BJ (cell line): ENCODE data around the gene CDCA4. TPM values are rescaled to one million over a fixed set of nuclear protein-coding genes. Genes with fewer than 3 reads are reported as not detected.
"Not testable (repeated sequence)": the region's sequence is repeated elsewhere in the genome, so short reads cannot be mapped to it uniquely, and the experiment has no call there.

Experiments used
- CTCF ChIA-PET: fragments of 350-600 bp; formaldehyde crosslinking; extraction: SDS; loops from one replicate; lab custom pipeline; 2021; ENCODE audit warnings: antibody characterized with exemption, inconsistent platforms; lab: Yijun Ruan, JAX
- POLR2A ChIA-PET: fragments of 300-600 bp; sonication (Branson Sonifier 250); formaldehyde crosslinking; extraction: SDS; loops from one replicate; lab custom pipeline; 2021; ENCODE audit warnings: antibody characterized with exemption; lab: Charles Lee
- DNase-seq: peaks from one replicate; pipeline ENCODE4 v3.0.0-alpha.2; 2011; ENCODE audit warnings: low read depth
- H3K27me3 ChIP-seq: 2 replicates; pipeline ENCODE4 v1.6.0; 2011; ENCODE audit warnings: low read length; ENCODE audit not compliant: control insufficient read depth, insufficient read depth
- H3K36me3 ChIP-seq: 2 replicates; pipeline ENCODE4 v1.5.1; 2011; ENCODE audit warnings: low read length; ENCODE audit not compliant: control insufficient read depth, insufficient read depth
- H3K4me3 ChIP-seq: 2 replicates; pipeline ENCODE4 v1.5.1; 2011; ENCODE audit warnings: low read depth, mild to moderate bottlenecking, control low read depth, low read length
- CTCF ChIP-seq: IDR thresholded peaks from 2 replicates; pipeline ENCODE4 v1.5.1; 2011; ENCODE audit warnings: low read depth, mild to moderate bottlenecking, control low read depth, inconsistent platforms, low read length, moderate library complexity; ENCODE audit not compliant: insufficient read depth
- polyA plus RNA-seq: library from polyadenylated mRNA; depleted of rRNA; stranded (reverse); fragments of >200 nt; gene quantifications from 2 replicates; pipeline ENCODE4 v1.2.3, GENCODE V29; 2011

Gene CDCA4
- polyA plus RNA-seq, 1 experiment = 16.6 TPM

GRCh38 chr14:105041841-105042765 lies 21.2 kb upstream of the CDCA4 start:
- DNase-seq = no peak
- Histone ChIP-seq H3K27me3 (peaks cover 2% of the 10 kb centered on the region; the same call in 1 of the 2 replicates), H3K36me3 (no peaks in the 10 kb centered on the region), H3K4me3 (no peak overlapping the region)
- POLR2A ChIA-PET = no interaction called here
- TF ChIP-seq CTCF = no peak
- CTCF ChIA-PET = interaction anchor here (1.5 to 9.1 kb wide), 3 partner anchors 23 to 67 kb away, joined by 3 to 159 read pairs (median 5); no protein-coding TSS in a partner anchor

DNA sequence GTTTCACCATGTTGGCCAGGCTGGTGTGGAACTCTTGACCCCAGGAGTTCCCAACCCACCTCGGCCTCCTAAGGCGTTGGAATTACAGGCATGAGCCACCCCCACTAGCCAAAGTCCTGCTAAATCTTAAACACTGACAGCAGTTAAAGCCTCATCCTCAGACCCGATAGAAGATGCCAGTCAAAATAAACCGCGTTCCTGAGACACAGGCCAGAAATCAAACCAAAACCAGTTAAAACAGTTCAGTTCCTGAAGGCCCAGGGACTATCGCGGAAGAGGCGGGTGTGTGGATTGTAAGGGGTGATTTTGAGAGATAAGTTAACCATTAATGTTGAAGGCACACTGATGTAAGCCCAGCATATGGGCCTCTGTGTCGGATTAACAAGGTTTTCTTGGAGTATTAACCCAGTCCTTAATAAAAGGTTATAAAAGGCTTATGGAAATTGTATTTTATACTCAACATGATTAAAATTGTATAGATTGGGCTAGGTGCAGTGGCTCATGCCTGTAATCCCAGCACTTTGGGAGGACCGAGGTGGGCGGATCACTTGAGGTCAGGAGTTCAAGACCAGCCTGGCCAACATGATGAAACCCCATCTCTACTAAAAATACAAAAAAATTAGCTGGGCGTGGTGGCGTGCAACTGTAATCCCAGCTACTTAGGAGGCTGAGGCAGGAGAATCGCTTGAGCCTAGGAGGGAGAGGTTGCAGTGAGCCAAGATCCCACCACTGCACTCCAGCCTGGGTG lies 18.7 kb upstream of the CDCA4 start:
- DNase-seq = no peak
- POLR2A ChIA-PET = no interaction called here
- H3K4me3 ChIP-seq = no peak overlapping the region
- CTCF ChIA-PET = no interaction called here
- H3K36me3 ChIP-seq = no peaks in the 10 kb centered on the region
- H3K27me3 ChIP-seq = no peaks in the 10 kb centered on the region
- no peak for TF ChIP-seq CTCF

DNA sequence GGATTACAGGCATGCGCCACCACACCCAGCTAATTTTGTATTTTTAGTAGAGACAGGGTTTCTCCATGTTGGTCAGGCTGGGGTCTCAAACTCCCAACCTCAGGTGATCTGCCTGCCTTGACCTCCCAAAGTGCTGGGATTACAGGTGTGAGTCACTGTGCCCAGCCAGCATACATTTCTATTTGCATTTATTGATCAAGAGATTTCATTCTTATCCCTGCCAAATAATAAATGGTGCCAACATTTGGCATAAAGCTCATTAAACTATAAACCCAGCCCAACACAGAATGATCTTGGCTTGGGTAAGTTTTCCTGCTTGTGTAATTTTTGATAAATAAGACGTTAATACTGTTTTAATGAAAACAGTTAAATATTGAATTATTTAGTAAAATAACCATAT lies 14.7 kb upstream of the CDCA4 start:
- H3K27me3 ChIP-seq, DNase-seq, POLR2A ChIA-PET, H3K36me3 ChIP-seq, H3K4me3 ChIP-seq: not testable (repeated sequence)
- CTCF ChIA-PET = interaction anchor here (0.5 to 1.6 kb wide), 6 partner anchors 8 to 215 kb away, joined by 3 to 10 read pairs (median 5); no protein-coding TSS in a partner anchor

- Histone ChIP-seq H3K27me3 (no peaks in the 10 kb centered on the region), H3K36me3 (no peaks in the 10 kb centered on the region), H3K4me3 (no peak overlapping the region)
- TF ChIP-seq CTCF = no peak
- DNase-seq = no peak
- CTCF ChIA-PET = interaction anchor here (0.9 to 1.6 kb wide), 3 partner anchors 10 to 58 kb away, joined by 3 to 9 read pairs (median 5); no protein-coding TSS in a partner anchor
- POLR2A ChIA-PET = no interaction called here
Measured at GRCh38 chr14:105034315-105035039, 13.6 kb upstream of the CDCA4 start.

DNA sequence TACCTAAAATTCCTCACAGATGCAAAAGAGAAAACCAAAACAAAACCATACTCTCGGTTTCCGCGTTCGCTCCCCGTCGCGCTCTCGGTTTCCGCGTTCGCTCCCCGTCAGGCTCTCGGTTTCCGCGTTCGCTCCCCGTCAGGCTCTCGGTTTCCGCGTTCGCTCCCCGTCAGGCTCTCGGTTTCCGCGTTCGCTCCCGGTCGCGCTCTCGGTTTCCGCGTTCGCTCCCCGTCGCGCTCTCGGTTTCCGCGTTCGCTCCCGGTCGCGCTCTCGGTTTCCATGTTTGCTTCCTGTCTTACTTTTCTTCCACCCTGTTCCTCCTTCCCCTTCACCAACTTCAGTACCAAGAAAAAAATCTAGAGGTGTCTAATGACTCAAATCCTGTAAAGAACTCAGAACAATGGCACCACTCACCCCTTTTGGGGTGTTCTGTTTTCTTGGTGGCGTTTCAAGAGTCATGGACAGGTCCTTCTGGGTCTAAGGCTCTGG lies 12.6 kb upstream of the CDCA4 start:
- H3K27me3 ChIP-seq, DNase-seq, H3K36me3 ChIP-seq, POLR2A ChIA-PET: not testable (repeated sequence)
- H3K4me3 ChIP-seq = peak overlapping the region; percentile 39
- CTCF ChIA-PET = interaction anchor here (1.0 kb wide), 1 partner anchor 12 kb away, joined by 3 read pairs; the partner anchor contains the start of gene CDCA4

DNA sequence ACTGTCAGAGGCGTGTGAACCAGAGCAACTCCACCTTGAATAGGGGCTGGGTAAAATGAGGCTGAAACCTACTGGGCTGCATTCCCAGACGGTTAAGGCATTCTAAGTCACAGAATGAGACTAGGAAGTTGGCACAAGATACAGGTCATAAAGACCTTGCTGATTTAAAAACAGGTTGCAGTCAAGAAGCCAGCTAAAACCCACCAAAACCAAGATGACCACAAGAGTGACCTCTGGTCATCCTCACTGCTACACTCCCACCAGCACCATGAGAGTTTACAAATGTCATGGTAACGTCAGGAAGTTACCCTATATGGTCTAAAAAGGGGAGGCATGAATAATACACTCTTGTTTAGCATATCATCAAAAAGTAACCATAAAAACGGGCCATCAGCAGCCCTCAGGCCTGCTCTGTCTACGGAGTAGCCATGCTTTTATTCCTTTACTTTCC lies 11.6 kb upstream of the CDCA4 start:
- H3K4me3 ChIP-seq, H3K36me3 ChIP-seq, H3K27me3 ChIP-seq, POLR2A ChIA-PET, DNase-seq: not testable (repeated sequence)
- CTCF ChIA-PET = interaction anchor here (1.0 to 2.3 kb wide), 3 partner anchors 11 to 13 kb away, joined by 3 to 7 read pairs (median 5); partner anchors contain the start of gene CDCA4
